ENCODE data around the gene PIGZ. TPM values are rescaled to one million over a fixed set of nuclear protein-coding genes. Genes with fewer than 3 reads are reported as not detected.

Gene PIGZ
- total RNA-seq (2014; rRNA removed; shearing (Covaris generic)): 1.7 and 1.9 TPM in 2 replicates

GRCh38 chr3:196968233-196969133, at the start of gene PIGZ:
TSS of gene PIGZ (minus strand) at chr3:196968833. CDS start at chr3:196952031, 16,802 bp downstream.
- DNase-seq (ENCODE audit: low read depth): peak; percentile 44

GRCh38 chr3:197017003-197017402, 48.4 kb upstream of the PIGZ start:
- no peak for DNase-seq (ENCODE audit: low read depth)

- no peak for DNase-seq (ENCODE audit: low read depth)
These were observed 47.4 kb upstream of the PIGZ start for GRCh38 chr3:197015790-197016736.

- no peak for DNase-seq (ENCODE audit: low read depth)
These were observed 46.4 kb upstream of the PIGZ start for GRCh38 chr3:197014942-197015575.

- DNase-seq (ENCODE audit: low read depth): no peak
These were observed 45.4 kb upstream of the PIGZ start for GRCh38 chr3:197014024-197014423.

GRCh38 chr3:197012540-197012883, 43.9 kb upstream of the PIGZ start:
- DNase-seq (ENCODE audit: low read depth): no peak

GRCh38 chr3:197011780-197012539, 43.3 kb upstream of the PIGZ start:
- no peak for DNase-seq (ENCODE audit: low read depth)

- DNase-seq (ENCODE audit: low read depth): no peak
These were observed 42.1 kb upstream of the PIGZ start for GRCh38 chr3:197010556-197011351.

- DNase-seq (ENCODE audit: low read depth): no peak
These were observed 40.9 kb upstream of the PIGZ start for GRCh38 chr3:197009532-197010019.

- no peak for DNase-seq (ENCODE audit: low read depth)
These were observed 40.0 kb upstream of the PIGZ start for GRCh38 chr3:197008436-197009209.

GRCh38 chr3:197007953-197008352, 39.3 kb upstream of the PIGZ start:
- DNase-seq (ENCODE audit: low read depth): no peak

- DNase-seq (ENCODE audit: low read depth): peak; percentile 22
These were observed 38.8 kb upstream of the PIGZ start for GRCh38 chr3:197007296-197007940.

- no peak for DNase-seq (ENCODE audit: low read depth)
These were observed 38.2 kb upstream of the PIGZ start for GRCh38 chr3:197006860-197007259.

- no peak for DNase-seq (ENCODE audit: low read depth)
These were observed 37.8 kb upstream of the PIGZ start for GRCh38 chr3:197006446-197006845.

- no peak for DNase-seq (ENCODE audit: low read depth)
These were observed 35.1 kb upstream of the PIGZ start for GRCh38 chr3:197003461-197004385.

GRCh38 chr3:197002701-197003454, 34.2 kb upstream of the PIGZ start:
- peak; percentile 80 for DNase-seq (ENCODE audit: low read depth)
